HG03045 (cell line): ENCODE data around the gene ANXA1.

Source experiments
- ATAC-seq: cut with Tn5 transposase; IDR thresholded peaks from one replicate; pipeline ENCODE4 v1.9.1; 2021; ENCODE audit warnings: mild to moderate bottlenecking, moderate library complexity; ENCODE audit not compliant: unreplicated experiment

Gene ANXA1

DNA sequence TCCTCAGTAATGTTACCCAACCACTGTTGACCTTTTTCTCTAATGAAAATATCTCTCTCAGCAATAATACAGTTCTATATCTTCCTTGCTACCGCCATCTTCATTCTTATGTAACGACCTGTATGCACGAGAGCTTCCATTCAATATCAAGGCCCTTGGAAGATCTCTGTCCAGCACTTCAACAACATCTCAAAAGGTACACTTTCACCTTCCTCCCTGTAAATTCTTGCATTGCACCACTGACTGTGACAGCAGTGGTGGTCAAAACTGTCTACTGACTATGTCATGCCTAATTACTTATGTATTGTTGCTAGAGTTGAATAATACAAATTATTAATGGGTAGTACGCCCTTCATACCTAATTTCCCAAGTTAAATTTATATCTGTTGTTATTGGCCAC is 53.3 kb downstream of the ANXA1 start:
- ATAC-seq, result no peak

DNA sequence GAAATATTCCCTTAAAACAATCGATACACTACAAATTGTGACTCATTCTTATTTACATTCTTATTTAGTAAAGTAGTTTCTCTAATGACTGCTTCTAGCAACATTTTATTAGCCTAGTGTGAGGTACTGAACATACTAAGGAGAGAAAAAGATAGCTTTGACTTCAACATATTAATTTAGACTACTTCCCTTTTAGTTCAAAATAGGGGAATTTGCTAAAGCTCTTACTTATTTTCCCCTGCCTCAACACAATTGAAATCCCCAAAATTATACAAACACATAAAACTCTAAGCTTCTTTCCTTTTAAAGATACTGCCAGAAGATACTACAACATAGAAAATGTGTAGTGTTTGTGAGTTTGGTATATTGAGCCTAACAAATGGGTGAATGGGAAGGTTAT is 55.2 kb downstream of the ANXA1 start:
- ATAC-seq, result no peak

DNA sequence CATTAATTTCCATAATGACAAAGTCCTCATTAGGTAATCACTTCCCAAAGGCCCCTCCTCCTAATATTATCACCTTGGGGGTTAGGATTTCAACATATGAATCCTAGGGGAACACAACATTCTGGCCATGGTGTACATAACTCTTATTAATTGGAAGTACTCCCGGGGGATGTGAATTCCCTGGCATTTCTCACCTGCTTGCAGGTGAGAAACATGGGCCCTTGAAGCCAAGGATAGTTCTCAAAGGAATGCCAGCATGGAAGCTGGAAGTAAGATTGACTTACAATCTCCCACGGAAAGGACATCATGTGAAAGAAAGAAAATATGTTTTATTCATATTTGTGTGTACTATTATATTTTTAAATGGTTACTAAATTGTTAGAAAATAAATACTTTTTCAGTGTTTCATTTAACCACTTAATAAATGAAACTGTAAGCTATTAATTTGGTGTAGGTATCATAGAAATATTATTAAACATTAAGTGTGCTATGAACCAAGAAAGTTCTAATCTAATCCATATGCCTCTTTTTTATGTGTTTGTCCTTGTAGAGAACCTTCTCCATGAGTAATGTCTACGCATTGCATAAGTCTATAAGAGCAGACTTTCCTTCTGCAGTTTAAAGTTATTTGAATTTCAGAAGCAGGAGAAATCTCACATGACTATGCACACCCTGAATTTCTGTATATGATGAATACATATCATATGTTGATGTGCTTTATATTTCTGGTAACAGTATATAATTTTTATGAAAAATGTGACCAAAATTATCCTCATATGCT is 59.4 kb downstream of the ANXA1 start:
- ATAC-seq, result no peak

DNA sequence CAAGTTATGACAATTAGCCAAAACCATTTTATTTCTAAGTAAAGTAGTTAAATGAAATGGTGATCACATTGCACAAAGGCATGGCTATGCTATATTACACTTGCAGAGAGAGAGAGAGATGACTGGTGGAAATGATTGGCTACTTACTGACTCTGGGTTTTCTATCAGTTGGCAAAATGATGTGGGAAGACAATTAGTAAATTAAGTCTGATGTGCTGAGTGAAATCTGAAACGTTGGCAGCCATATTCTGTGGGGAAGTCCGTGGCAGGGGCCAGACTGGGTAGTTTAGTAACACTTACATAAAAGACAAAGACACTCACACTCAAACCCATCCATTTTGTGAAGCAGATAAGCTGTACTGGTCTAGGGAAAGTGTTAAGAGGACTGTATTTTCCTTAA is 61.6 kb downstream of the ANXA1 start:
- ATAC-seq, result no peak

DNA sequence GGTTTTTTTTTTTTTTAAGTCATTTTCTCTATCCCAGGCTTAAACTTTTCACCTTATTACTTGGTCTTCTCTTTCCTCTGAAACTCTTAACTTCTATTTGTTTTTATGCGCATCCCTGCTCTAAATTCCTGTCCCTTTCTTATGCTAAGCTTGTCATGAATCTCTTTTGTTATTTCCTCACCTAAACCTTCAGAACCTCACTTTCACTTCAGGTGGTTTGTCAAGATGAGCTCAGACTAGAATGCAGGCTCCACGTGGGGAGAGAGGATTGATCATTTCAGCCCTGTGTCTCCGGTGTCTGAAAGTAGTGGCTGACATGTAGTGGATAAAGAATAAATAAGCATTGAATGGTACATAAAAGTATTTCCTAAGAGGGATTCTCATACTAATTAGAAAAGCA is 63.6 kb downstream of the ANXA1 start:
- no peak for ATAC-seq

DNA sequence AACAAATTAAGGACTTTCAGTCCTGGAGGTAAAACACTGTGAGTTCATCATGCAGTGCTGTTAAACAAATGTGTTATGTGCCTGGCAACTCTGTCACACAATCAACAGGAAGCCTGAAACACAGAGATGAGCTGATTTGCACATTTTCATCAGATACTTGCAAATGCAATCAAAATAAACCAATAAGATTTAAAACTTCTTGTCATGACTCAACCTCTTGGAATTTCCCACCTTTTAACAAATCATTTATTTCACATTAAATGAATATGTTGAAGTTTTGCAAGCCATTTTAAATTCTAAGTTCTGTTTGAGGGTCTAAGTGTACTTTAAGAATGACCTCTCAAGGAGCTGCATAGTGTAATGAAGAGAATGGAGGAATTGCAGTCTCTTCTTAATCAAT is 64.4 kb downstream of the ANXA1 start:
- no peak for ATAC-seq
